Neural progenitor cell (in vitro differentiated cells): ENCODE measurements around the gene SMIM31. TPM values are rescaled to one million over a fixed set of nuclear protein-coding genes. Genes with fewer than 3 reads are reported as not detected.

ENCODE experiments used
- DNase-seq: peaks from one replicate; pipeline ENCODE4 v3.0.0-alpha.2; 2016; ENCODE audit warnings: low spot score
- H2AFZ ChIP-seq: fragments of 200-600 bp; sonication (generic); replicated peaks from 2 replicates; pipeline ENCODE4 v1.6.1; 2016; ENCODE audit warnings: antibody characterized with exemption
- H3F3A ChIP-seq: fragments of 200-600 bp; sonication (generic); 2 replicates; pipeline ENCODE4 v1.6.1; 2016; ENCODE audit warnings: antibody characterized with exemption, low read depth
- H3K27ac ChIP-seq: fragments of 200-600 bp; sonication (generic); 2 replicates; pipeline ENCODE4 v1.5.1; 2016; ENCODE audit warnings: mild to moderate bottlenecking
- H3K27me3 ChIP-seq: fragments of 200-600 bp; sonication (generic); 2 replicates; pipeline ENCODE4 v1.6.1; 2016; ENCODE audit warnings: mild to moderate bottlenecking, moderate library complexity
- H3K36me3 ChIP-seq: fragments of 200-600 bp; sonication (generic); 2 replicates; pipeline ENCODE4 v1.5.1; 2016
- H3K4me1 ChIP-seq: fragments of 200-600 bp; sonication (generic); 2 replicates; pipeline ENCODE4 v1.6.1; 2016; ENCODE audit warnings: mixed run types
- H3K4me2 ChIP-seq: fragments of 200-600 bp; sonication (generic); 2 replicates; pipeline ENCODE4 v1.6.1; 2016
- H3K4me3 ChIP-seq: fragments of 200-600 bp; sonication (generic); 2 replicates; pipeline ENCODE4 v1.5.1; 2016
- H3K79me2 ChIP-seq: fragments of 200-600 bp; sonication (generic); 2 replicates; pipeline ENCODE4 v1.6.1; 2016; ENCODE audit warnings: low read depth
- H3K9ac ChIP-seq: fragments of 200-600 bp; sonication (generic); 2 replicates; pipeline ENCODE4 v1.6.1; 2016
- H3K9me3 ChIP-seq: fragments of 200-600 bp; sonication (generic); 2 replicates; pipeline ENCODE4 v1.5.1; 2016; ENCODE audit warnings: low read depth
- H4K20me1 ChIP-seq: fragments of 200-600 bp; sonication (generic); 2 replicates; pipeline ENCODE4 v1.6.1; 2016; ENCODE audit warnings: low read depth
- H3K27ac Mint-ChIP-seq: 3 replicates; pipeline ENCODE4 v1.8.0; 2021; ENCODE audit warnings: mixed read lengths
- H3K27me3 Mint-ChIP-seq: 2 replicates; pipeline ENCODE4 v1.8.0; 2022; ENCODE audit warnings: low read depth, mild to moderate bottlenecking, inconsistent platforms, moderate library complexity, mixed read lengths; ENCODE audit not compliant: insufficient read depth
- H3K36me3 Mint-ChIP-seq: 3 replicates; pipeline ENCODE4 v1.8.0; 2021; ENCODE audit warnings: mixed read lengths
- H3K4me1 Mint-ChIP-seq: 3 replicates; pipeline ENCODE4 v1.8.0; 2021; ENCODE audit warnings: mixed read lengths
- H3K4me3 Mint-ChIP-seq: 3 replicates; pipeline ENCODE4 v1.8.0; 2021; ENCODE audit warnings: mild to moderate bottlenecking, moderate library complexity, mixed read lengths
- H3K9me3 Mint-ChIP-seq: 3 replicates; pipeline ENCODE4 v1.8.0; 2020; ENCODE audit warnings: mixed read lengths
- EZH2 ChIP-seq: fragments of 200-600 bp; sonication (generic); IDR thresholded peaks from 2 replicates; pipeline ENCODE4 v1.6.1; 2017; ENCODE audit warnings: antibody characterized with exemption, mild to moderate bottlenecking, moderate library complexity
- EZH2phosphoT487 ChIP-seq: fragments of 200-600 bp; sonication (generic); IDR thresholded peaks from 2 replicates; pipeline ENCODE4 v1.6.1; 2017; ENCODE audit warnings: antibody characterized with exemption
- total RNA-seq: library from RNA; depleted of rRNA; stranded (reverse); fragments of >200 nt; gene quantifications from 2 replicates; pipeline ENCODE4 v1.2.3, GENCODE V29; 2015; ENCODE audit warnings: low replicate concordance
- TF ChIP-seq, protein P1 (sequence below): fragments of 200-600 bp; sonication (generic); IDR thresholded peaks from 2 replicates; pipeline ENCODE4 v1.5.1; 2017; ENCODE audit warnings: antibody characterized with exemption, mild to moderate bottlenecking

Gene SMIM31
- total RNA-seq, 1 donor from 2014 or later: not detected

DNA sequence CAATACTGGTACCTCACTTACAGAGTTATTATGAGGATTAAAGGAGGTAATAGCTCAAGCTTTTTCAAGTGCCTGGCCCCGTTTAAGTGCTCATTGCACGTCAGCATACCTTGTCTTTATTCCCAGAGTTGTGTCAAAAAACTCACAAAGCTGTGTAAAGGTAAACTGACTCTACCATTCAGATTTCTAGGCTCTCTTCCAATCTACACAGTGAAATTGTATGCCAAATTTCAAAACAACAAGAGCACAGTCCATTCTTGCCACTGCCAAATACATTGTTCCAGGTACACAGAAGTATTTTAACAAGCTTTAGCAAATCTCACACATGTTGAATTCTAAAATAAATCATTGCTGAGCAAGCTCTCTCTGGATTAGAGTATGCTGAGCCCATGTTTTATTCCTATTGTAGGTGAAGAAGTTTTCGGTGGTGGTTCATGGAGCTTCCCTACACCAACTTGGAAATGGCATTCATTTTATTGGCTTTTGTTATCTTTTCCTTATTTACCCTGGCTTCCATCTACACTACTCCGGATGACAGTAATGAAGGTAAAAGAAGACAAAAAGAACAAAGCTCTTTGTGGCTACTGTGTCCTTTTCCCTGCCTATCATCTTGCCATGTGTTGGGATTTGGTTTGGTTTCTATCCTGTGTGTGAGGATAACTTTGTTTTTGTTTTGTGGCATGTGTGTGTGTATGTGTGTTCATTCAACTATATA lies 16.2 kb downstream of the SMIM31 start:
- no peaks in the 10 kb centered on the region for H3K9me3 Mint-ChIP-seq
- H3F3A ChIP-seq: no peaks in the 10 kb centered on the region
- H3K4me3 ChIP-seq: no peak overlapping the region
- no peak overlapping the region for H3K4me2 ChIP-seq
- no peaks in the 10 kb centered on the region for H3K27me3 ChIP-seq
- H3K4me1 ChIP-seq: peaks cover 2% of the 10 kb centered on the region
- no peaks in the 10 kb centered on the region for H4K20me1 ChIP-seq
- H3K36me3 Mint-ChIP-seq: no peaks in the 10 kb centered on the region
- H3K27ac Mint-ChIP-seq: no peak overlapping the region
- no peaks in the 10 kb centered on the region for H3K27me3 Mint-ChIP-seq
- no peaks in the 10 kb centered on the region for H3K79me2 ChIP-seq
- no peak overlapping the region for H2AFZ ChIP-seq
- no peaks in the 10 kb centered on the region for H3K9me3 ChIP-seq
- no peaks in the 10 kb centered on the region for H3K36me3 ChIP-seq
- TF ChIP-seq, protein P1, sequence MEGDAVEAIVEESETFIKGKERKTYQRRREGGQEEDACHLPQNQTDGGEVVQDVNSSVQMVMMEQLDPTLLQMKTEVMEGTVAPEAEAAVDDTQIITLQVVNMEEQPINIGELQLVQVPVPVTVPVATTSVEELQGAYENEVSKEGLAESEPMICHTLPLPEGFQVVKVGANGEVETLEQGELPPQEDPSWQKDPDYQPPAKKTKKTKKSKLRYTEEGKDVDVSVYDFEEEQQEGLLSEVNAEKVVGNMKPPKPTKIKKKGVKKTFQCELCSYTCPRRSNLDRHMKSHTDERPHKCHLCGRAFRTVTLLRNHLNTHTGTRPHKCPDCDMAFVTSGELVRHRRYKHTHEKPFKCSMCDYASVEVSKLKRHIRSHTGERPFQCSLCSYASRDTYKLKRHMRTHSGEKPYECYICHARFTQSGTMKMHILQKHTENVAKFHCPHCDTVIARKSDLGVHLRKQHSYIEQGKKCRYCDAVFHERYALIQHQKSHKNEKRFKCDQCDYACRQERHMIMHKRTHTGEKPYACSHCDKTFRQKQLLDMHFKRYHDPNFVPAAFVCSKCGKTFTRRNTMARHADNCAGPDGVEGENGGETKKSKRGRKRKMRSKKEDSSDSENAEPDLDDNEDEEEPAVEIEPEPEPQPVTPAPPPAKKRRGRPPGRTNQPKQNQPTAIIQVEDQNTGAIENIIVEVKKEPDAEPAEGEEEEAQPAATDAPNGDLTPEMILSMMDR: no peak
- TF ChIP-seq EZH2phosphoT487 (no peak), EZH2 (no peak)
- H3K9ac ChIP-seq: no peak overlapping the region
- DNase-seq: no peak
- peaks cover 4% of the 10 kb centered on the region for H3K4me1 Mint-ChIP-seq
- H3K4me3 Mint-ChIP-seq: no peak overlapping the region
- H3K27ac ChIP-seq: no peak overlapping the region

DNA sequence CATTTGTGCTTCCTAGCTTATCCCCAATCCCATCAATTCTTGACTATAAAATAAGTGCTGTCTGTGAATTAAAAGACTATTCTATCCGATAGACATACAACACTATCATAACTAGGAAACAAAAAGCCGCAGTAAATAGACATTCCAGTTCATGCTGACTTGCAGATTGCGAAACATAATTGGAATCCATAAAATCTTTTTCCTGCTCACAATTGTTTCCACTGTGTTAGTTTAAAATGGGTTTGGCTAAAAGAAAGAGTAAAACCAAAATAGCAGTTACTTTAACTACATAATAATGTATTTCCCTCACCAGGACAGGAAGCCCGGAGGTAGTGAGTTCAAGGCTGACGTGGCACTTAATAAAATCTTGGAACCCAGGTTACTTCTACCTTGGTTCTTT lies 17.2 kb downstream of the SMIM31 start:
- Mint-ChIP-seq H3K27ac (no peak overlapping the region), H3K27me3 (no peaks in the 10 kb centered on the region), H3K9me3 (no peaks in the 10 kb centered on the region), H3K4me3 (no peak overlapping the region), H3K36me3 (no peaks in the 10 kb centered on the region), H3K4me1 (no peaks in the 10 kb centered on the region)
- Histone ChIP-seq H3K9me3 (no peaks in the 10 kb centered on the region), H4K20me1 (no peaks in the 10 kb centered on the region), H3K79me2 (no peaks in the 10 kb centered on the region), H3K36me3 (no peaks in the 10 kb centered on the region), H3F3A (no peaks in the 10 kb centered on the region), H3K27me3 (no peaks in the 10 kb centered on the region), H3K4me3 (no peak overlapping the region), H3K9ac (no peak overlapping the region), H3K4me1 (peaks cover 8% of the 10 kb centered on the region), H3K4me2 (no peak overlapping the region), H2AFZ (no peak overlapping the region), H3K27ac (no peak overlapping the region)
- no peak for DNase-seq
- TF ChIP-seq EZH2phosphoT487: no peak
- TF ChIP-seq, protein P1: no peak
- TF ChIP-seq EZH2: no peak

DNA sequence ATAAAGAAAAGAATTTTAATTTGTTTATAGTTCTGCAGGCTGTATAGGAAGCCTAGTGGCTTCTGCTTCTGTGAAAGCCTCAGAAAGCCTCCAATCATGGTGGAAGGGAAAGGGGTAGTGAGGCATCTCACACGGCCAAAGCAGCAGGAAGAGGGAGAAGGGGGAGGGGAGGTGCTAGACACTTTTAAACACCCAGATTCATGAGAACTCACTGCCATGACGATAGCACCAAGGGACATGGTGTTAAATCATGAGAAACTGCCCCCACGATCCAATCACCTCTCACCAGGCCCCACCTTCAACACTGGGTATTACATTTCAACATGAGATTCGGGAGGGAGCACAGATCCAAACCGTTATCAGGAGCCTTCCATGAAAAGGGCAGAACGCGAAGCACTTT lies 18.1 kb downstream of the SMIM31 start:
- no peaks in the 10 kb centered on the region for H3K9me3 ChIP-seq
- Mint-ChIP-seq H3K27me3 (no peaks in the 10 kb centered on the region), H3K4me3 (no peak overlapping the region), H3K36me3 (no peaks in the 10 kb centered on the region), H3K9me3 (no peaks in the 10 kb centered on the region), H3K27ac (no peak overlapping the region), H3K4me1 (no peaks in the 10 kb centered on the region)
- H4K20me1 ChIP-seq: no peaks in the 10 kb centered on the region
- H3K4me2 ChIP-seq: no peak overlapping the region
- peaks cover 8% of the 10 kb centered on the region for H3K4me1 ChIP-seq
- no peaks in the 10 kb centered on the region for H3K27me3 ChIP-seq
- no peak for DNase-seq
- H3K27ac ChIP-seq: no peak overlapping the region
- H3F3A ChIP-seq: no peaks in the 10 kb centered on the region
- no peaks in the 10 kb centered on the region for H3K36me3 ChIP-seq
- H3K4me3 ChIP-seq: no peak overlapping the region
- H3K79me2 ChIP-seq: no peaks in the 10 kb centered on the region
- H2AFZ ChIP-seq: no peak overlapping the region
- H3K9ac ChIP-seq: no peak overlapping the region
- TF ChIP-seq, protein P1: no peak
- TF ChIP-seq EZH2 (no peak), EZH2phosphoT487 (no peak)
